HG03378 (cell line): ENCODE measurements around the gene MAN2B2.
"Not testable (repeated sequence)": the region's sequence is repeated elsewhere in the genome, so short reads cannot be mapped to it uniquely, and the experiment has no call there.

ENCODE experiments used
- ATAC-seq: cut with Tn5 transposase; IDR thresholded peaks from one replicate; pipeline ENCODE4 v1.9.1; 2021; ENCODE audit warnings: mild to moderate bottlenecking, moderate library complexity; ENCODE audit not compliant: unreplicated experiment

Gene MAN2B2

GRCh38 chr4:6663596-6664393 is 88.8 kb downstream of the MAN2B2 start:
- ATAC-seq, result no peak

- ATAC-seq, result no peak
Measured at GRCh38 chr4:6665320-6665654, 90.3 kb downstream of the MAN2B2 start.

- ATAC-seq, result no peak
Measured at GRCh38 chr4:6668391-6668790, 93.4 kb downstream of the MAN2B2 start.

- ATAC-seq, result no peak
Measured at GRCh38 chr4:6671648-6672047, 96.7 kb downstream of the MAN2B2 start.

- no peak for ATAC-seq
Measured at GRCh38 chr4:6672131-6672530, 97.1 kb downstream of the MAN2B2 start.

- ATAC-seq, result not testable (repeated sequence)
Measured at GRCh38 chr4:6672541-6673190, 97.7 kb downstream of the MAN2B2 start.
